Esophagus muscularis mucosa (tissue), 4 donors: Measurements from ENCODE around the gene SPOCD1. TPM values are rescaled to one million over a fixed set of nuclear protein-coding genes. Genes with fewer than 3 reads are reported as not detected.

Experiments used
- DNase-seq: peaks from one replicate; pipeline ENCODE4 v3.0.0-alpha.2; 2017; ENCODE audit errors: extremely low spot score
- H3K27ac ChIP-seq, 4 donors: fragments of 200-600 bp; sonication (generic); replicated peaks in 1 of 4; 1 replicate in 3 of 4; 2 replicates in 1 of 4; pipeline ENCODE4 v1.5.1; 2016 to 2019; ENCODE audit warnings: mild to moderate bottlenecking in 1 of 4
- H3K27me3 ChIP-seq, 4 donors: fragments of 200-600 bp; sonication (generic); one replicate each; pipeline versions ENCODE4 v1.5.1 to v1.6.0; 2016 to 2019
- H3K36me3 ChIP-seq, 4 donors: fragments of 200-600 bp; sonication (generic); one replicate each; pipeline ENCODE4 v1.5.1; 2016 to 2019
- H3K4me1 ChIP-seq, 4 donors: fragments of 200-600 bp; sonication (generic); one replicate each; pipeline ENCODE4 v1.5.1; 2016 to 2019
- H3K4me3 ChIP-seq, 4 donors: fragments of 200-600 bp; sonication (generic); 1 replicate in 2 of 4; 2 replicates in 2 of 4; pipeline ENCODE4 v1.5.1; 2016 to 2019; ENCODE audit warnings: mild to moderate bottlenecking in 4 of 4, moderate library complexity in 1 of 4
- H3K9me3 ChIP-seq, 4 donors: fragments of 200-600 bp; sonication (generic); 1 replicate in 3 of 4; 2 replicates in 1 of 4; pipeline ENCODE4 v1.5.1; 2016 to 2019
- CTCF ChIP-seq, 3 experiments: fragments of 200-600 bp in 2 of 3; fragments of 450-650 bp in 1 of 3; sonication (generic) in 2 of 3; IDR thresholded peaks; one replicate each; pipeline ENCODE4 v1.5.1; 2017 to 2019; ENCODE audit warnings: antibody characterized with exemption in 3 of 3, mild to moderate bottlenecking in 2 of 3, moderate library complexity in 1 of 3
- EP300 ChIP-seq: sonication (generic); formaldehyde crosslinking; IDR thresholded peaks from one replicate; pipeline ENCODE4 v1.6.1; 2017; ENCODE audit warnings: antibody characterized with exemption
- POLR2A ChIP-seq: fragments of 450-650 bp; IDR thresholded peaks from one replicate; pipeline ENCODE4 v1.6.1; 2017; ENCODE audit warnings: antibody characterized with exemption, moderate library complexity, mild to moderate bottlenecking, low read depth
- POLR2AphosphoS5 ChIP-seq, 2 donors: sonication (generic); formaldehyde crosslinking; IDR thresholded peaks; one replicate each; pipeline ENCODE4 v1.6.1; 2017; ENCODE audit warnings: antibody characterized with exemption in 2 of 2
- WGBS: methylation state at CpG from one replicate; pipeline ENCODE4 v1.1.5; 2018; 5-methylcytosine and 5-hydroxymethylcytosine counted together
- intact Hi-C: fragments of 100-400 bp; cut with DNase I; formaldehyde crosslinking; loops from one replicate; pipeline ENCODE4 v1.15.1; 2023
- total RNA-seq, 4 donors: library from RNA; depleted of rRNA; stranded (reverse); fragments of >200 nt; gene quantifications; one replicate each; pipeline versions ENCODE4 v1.1.0 to v1.2.1, GENCODE V29; 2016

SPOCD1 gene
- total RNA-seq, 4 donors from 2014 or later = 0.17 to 0.19 (median 0.17) TPM; not detected in 1

- no peak for TF ChIP-seq POLR2AphosphoS5 (IDR thresholded peaks at IDR 0.05)
- TF ChIP-seq CTCF (IDR thresholded peaks at IDR 0.05) = no peak
- TF ChIP-seq EP300 = no peak
- TF ChIP-seq POLR2A = no peak
- Histone ChIP-seq H3K27ac (no peak overlapping the region), H3K9me3 (no peaks in the 10 kb centered on the region), H3K36me3 (no peaks in the 10 kb centered on the region), H3K4me3 (no peak overlapping the region), H3K4me1 (peaks cover 11 to 19% (median 16%) of the 10 kb centered on the region in 4 donors), H3K27me3 (peaks cover 0 to 45% (median 0%) of the 10 kb centered on the region in 4 donors)
- intact Hi-C loops = loop anchor here (10.0 kb wide), 1 partner anchor 65 kb away; no protein-coding TSS in a partner anchor
- 92% methylated on average over 6 of the region's 9 CpGs for WGBS
- DNase-seq = no peak
These were observed 36.1 kb downstream of the SPOCD1 start for GRCh38 chr1:31779687-31780086.

GRCh38 chr1:31778763-31779488, 36.9 kb downstream of the SPOCD1 start:
- Histone ChIP-seq H3K4me1 (peaks cover 11 to 19% (median 16%) of the 10 kb centered on the region in 4 donors), H3K36me3 (no peaks in the 10 kb centered on the region), H3K27ac (no peak overlapping the region), H3K4me3 (no peak overlapping the region), H3K27me3 (peaks cover 0 to 52% (median 2%) of the 10 kb centered on the region in 4 donors), H3K9me3 (no peaks in the 10 kb centered on the region)
- no peak for TF ChIP-seq EP300
- TF ChIP-seq CTCF (IDR thresholded peaks at IDR 0.05) = no peak
- no peak for TF ChIP-seq POLR2A
- no peak for TF ChIP-seq POLR2AphosphoS5 (IDR thresholded peaks at IDR 0.05)
- 90% methylated on average over 11 of the region's 11 CpGs for WGBS
- intact Hi-C loops = no loop called here
- no peak for DNase-seq

- DNase-seq = no peak
- whole genome bisulfite sequencing = 82% methylated on average over 3 of the region's 3 CpGs
- TF ChIP-seq CTCF (IDR thresholded peaks at IDR 0.05) (no peak), POLR2AphosphoS5 (IDR thresholded peaks at IDR 0.05) (no peak), POLR2A (no peak), EP300 (no peak)
- peaks cover 6 to 69% (median 22%) of the 10 kb centered on the region in 4 donors for H3K27me3 ChIP-seq
- no peak overlapping the region for H3K27ac ChIP-seq
- H3K9me3 ChIP-seq = no peaks in the 10 kb centered on the region
- no peak overlapping the region for H3K4me3 ChIP-seq
- H3K36me3 ChIP-seq = no peaks in the 10 kb centered on the region
- H3K4me1 ChIP-seq = peaks cover 11 to 22% (median 20%) of the 10 kb centered on the region in 4 donors
- intact Hi-C loops = no loop called here
These were observed 39.3 kb downstream of the SPOCD1 start for GRCh38 chr1:31776516-31776915.

GRCh38 chr1:31776032-31776431, 39.8 kb downstream of the SPOCD1 start:
- H3K4me1 ChIP-seq = peaks cover 11 to 17% (median 16%) of the 10 kb centered on the region in 4 donors
- no peak overlapping the region for H3K4me3 ChIP-seq
- peaks cover 6 to 74% (median 22%) of the 10 kb centered on the region in 4 donors for H3K27me3 ChIP-seq
- intact Hi-C loops = no loop called here
- no peaks in the 10 kb centered on the region for H3K36me3 ChIP-seq
- WGBS = 75% methylated on average over 5 of the region's 5 CpGs
- H3K27ac ChIP-seq = no peak overlapping the region
- no peaks in the 10 kb centered on the region for H3K9me3 ChIP-seq
- no peak for TF ChIP-seq POLR2A
- TF ChIP-seq CTCF (IDR thresholded peaks at IDR 0.05) = no peak
- no peak for TF ChIP-seq EP300
- TF ChIP-seq POLR2AphosphoS5 (IDR thresholded peaks at IDR 0.05) = no peak
- no peak for DNase-seq
